Effector memory CD8-positive, alpha-beta T cell (primary cell): ENCODE results near the gene PRDM11.
"Not testable (repeated sequence)": the region's sequence is repeated elsewhere in the genome, so short reads cannot be mapped to it uniquely, and the experiment has no call there.

Experiments used
- ATAC-seq: fragments of 150-1000 bp; cut with Tn5 transposase; replicated peaks from 2 replicates; pipeline ENCODE4 v1.10.0; 2021; ENCODE audit warnings: mild to moderate bottlenecking, moderate library complexity
- DNase-seq, 3 experiments: peaks; one replicate each; pipeline ENCODE4 v3.0.0; 2021
- H3K27ac Mint-ChIP-seq, 2 donors: one replicate each; pipeline ENCODE4 v1.8.0; 2022; ENCODE audit warnings: mild to moderate bottlenecking in 2 of 2, mixed read lengths in 2 of 2, moderate library complexity in 2 of 2
- H3K27me3 Mint-ChIP-seq, 2 donors: one replicate each; pipeline ENCODE4 v1.8.0; 2022; ENCODE audit warnings: mixed read lengths in 2 of 2
- H3K36me3 Mint-ChIP-seq: one replicate; pipeline ENCODE4 v1.8.0; 2022; ENCODE audit warnings: mild to moderate bottlenecking, moderate library complexity, mixed read lengths; ENCODE audit not compliant: insufficient read depth
- H3K4me1 Mint-ChIP-seq, 2 donors: one replicate each; pipeline ENCODE4 v1.8.0; 2022; ENCODE audit warnings: low read depth in 2 of 2, mixed read lengths in 2 of 2
- H3K4me3 Mint-ChIP-seq, 2 donors: one replicate each; pipeline ENCODE4 v1.8.0; 2022; ENCODE audit warnings: mild to moderate bottlenecking in 2 of 2, mixed read lengths in 2 of 2, moderate library complexity in 2 of 2
- H3K9me3 Mint-ChIP-seq, 2 donors: one replicate each; pipeline ENCODE4 v1.8.0; 2022; ENCODE audit warnings: mixed read lengths in 2 of 2

Gene PRDM11

GRCh38 chr11:45237711-45238315 is 91.4 kb downstream of the PRDM11 start:
- Mint-ChIP-seq H3K36me3 (peaks cover 4% of the 10 kb centered on the region), H3K4me1 (peaks cover 4 to 7% of the 10 kb centered on the region in 2 donors), H3K27ac (no peak overlapping the region), H3K9me3 (no peaks in the 10 kb centered on the region), H3K4me3 (no peak overlapping the region), H3K27me3 (peaks cover 24 to 59% of the 10 kb centered on the region in 2 donors)
- ATAC-seq (no peak), DNase-seq (no peak)

DNA sequence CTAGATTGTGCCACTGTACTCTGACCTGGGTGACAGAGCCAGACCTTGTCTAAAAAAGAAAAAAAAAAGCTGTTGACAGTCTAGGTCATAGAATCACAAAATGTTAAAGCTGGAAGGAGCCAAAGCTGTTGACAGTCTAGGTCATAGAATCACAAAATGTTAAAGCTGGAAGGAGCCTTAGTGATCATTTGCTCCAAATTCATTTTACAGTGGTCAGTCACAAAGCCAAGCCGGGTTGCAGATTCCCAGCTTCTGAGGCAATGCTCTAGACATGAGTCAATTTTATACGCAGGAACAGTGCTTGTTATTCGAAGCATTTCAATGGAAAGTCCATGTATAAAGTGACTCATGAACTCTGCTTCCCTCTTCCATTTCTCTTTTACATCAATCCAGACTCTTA is 92.3 kb downstream of the PRDM11 start:
- no peaks in the 10 kb centered on the region for H3K9me3 Mint-ChIP-seq
- peaks cover 0 to 3% of the 10 kb centered on the region in 2 donors for H3K4me1 Mint-ChIP-seq
- H3K27me3 Mint-ChIP-seq = peaks cover 24 to 59% of the 10 kb centered on the region in 2 donors
- H3K4me3 Mint-ChIP-seq = no peak overlapping the region
- no peak for DNase-seq
- H3K27ac Mint-ChIP-seq = no peak overlapping the region
- H3K36me3 Mint-ChIP-seq = peaks cover 4% of the 10 kb centered on the region
- no peak for ATAC-seq

GRCh38 chr11:45239733-45240132 is 93.3 kb downstream of the PRDM11 start:
- Mint-ChIP-seq H3K4me3 (no peak overlapping the region), H3K36me3 (peaks cover 4% of the 10 kb centered on the region), H3K27ac (no peak overlapping the region), H3K9me3 (no peaks in the 10 kb centered on the region), H3K27me3 (peaks cover 24 to 54% of the 10 kb centered on the region in 2 donors), H3K4me1 (no peaks in the 10 kb centered on the region)
- DNase-seq = no peak
- ATAC-seq = no peak

GRCh38 chr11:45243967-45244366 is 97.5 kb downstream of the PRDM11 start:
- no peaks in the 10 kb centered on the region for H3K36me3 Mint-ChIP-seq
- no peaks in the 10 kb centered on the region for H3K9me3 Mint-ChIP-seq
- H3K27ac Mint-ChIP-seq = no peak overlapping the region
- no peaks in the 10 kb centered on the region for H3K4me1 Mint-ChIP-seq
- peaks cover 9 to 42% of the 10 kb centered on the region in 2 donors for H3K27me3 Mint-ChIP-seq
- no peak overlapping the region for H3K4me3 Mint-ChIP-seq
- DNase-seq (no peak), ATAC-seq (no peak)

DNA sequence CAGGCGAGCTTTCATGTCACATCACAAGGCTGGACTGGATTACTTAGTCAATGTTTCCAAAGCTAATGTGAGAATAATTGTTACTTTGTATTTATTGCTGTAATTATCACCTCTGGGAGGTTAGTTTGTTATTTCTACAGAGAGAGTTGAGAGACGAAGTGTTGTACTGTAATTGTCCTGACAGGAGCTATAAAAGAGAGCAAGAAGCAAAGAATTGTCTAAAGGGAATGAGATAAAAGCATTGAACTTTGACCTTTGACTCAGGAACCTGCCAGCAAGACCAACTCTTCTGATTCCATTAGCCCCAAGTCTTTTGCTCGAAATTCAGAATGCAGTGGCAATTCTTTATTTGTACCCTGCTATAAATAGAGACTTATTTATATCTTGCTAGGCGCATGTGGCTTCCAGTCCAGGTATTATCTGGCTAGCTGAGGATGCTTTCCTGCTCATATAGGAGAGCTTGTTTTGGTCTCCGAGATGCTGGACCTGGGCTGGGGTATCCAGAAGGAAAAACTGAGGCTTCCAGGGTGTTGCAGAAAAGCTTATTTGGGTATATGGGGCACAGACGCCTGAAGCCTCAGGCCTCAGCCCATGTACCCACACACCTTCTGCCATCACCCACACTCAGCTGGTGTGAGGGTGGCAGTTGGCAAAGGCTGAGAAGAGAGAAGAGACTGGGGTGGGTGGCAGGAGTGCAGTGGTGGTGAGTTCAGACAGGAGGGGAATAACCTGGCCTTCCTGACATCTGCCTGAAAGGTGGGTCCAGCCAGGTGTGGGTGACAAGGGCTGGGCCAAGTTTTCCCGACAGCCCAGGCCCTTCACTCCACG is 99.0 kb downstream of the PRDM11 start:
- ATAC-seq (no peak), DNase-seq (no peak)
- Mint-ChIP-seq H3K27me3 (peaks cover 18 to 46% of the 10 kb centered on the region in 2 donors), H3K27ac (no peak overlapping the region), H3K36me3 (no peaks in the 10 kb centered on the region), H3K9me3 (no peaks in the 10 kb centered on the region), H3K4me3 (no peak overlapping the region), H3K4me1 (no peaks in the 10 kb centered on the region)

- Mint-ChIP-seq H3K9me3 (no peaks in the 10 kb centered on the region), H3K27me3 (peaks cover 22 to 53% of the 10 kb centered on the region in 2 donors), H3K36me3 (no peaks in the 10 kb centered on the region), H3K4me1 (no peaks in the 10 kb centered on the region), H3K4me3 (no peak overlapping the region), H3K27ac (no peak overlapping the region)
- ATAC-seq = no peak
- no peak for DNase-seq
Observed at GRCh38 chr11:45246241-45246640, 99.8 kb downstream of the PRDM11 start.

GRCh38 chr11:45247433-45247832 is 101.0 kb downstream of the PRDM11 start:
- DNase-seq (no peak), ATAC-seq (no peak)
- Mint-ChIP-seq H3K27ac (no peak overlapping the region), H3K4me3 (no peak overlapping the region), H3K9me3 (no peaks in the 10 kb centered on the region), H3K4me1 (no peaks in the 10 kb centered on the region), H3K36me3 (no peaks in the 10 kb centered on the region), H3K27me3 (peaks cover 22 to 64% of the 10 kb centered on the region in 2 donors)

DNA sequence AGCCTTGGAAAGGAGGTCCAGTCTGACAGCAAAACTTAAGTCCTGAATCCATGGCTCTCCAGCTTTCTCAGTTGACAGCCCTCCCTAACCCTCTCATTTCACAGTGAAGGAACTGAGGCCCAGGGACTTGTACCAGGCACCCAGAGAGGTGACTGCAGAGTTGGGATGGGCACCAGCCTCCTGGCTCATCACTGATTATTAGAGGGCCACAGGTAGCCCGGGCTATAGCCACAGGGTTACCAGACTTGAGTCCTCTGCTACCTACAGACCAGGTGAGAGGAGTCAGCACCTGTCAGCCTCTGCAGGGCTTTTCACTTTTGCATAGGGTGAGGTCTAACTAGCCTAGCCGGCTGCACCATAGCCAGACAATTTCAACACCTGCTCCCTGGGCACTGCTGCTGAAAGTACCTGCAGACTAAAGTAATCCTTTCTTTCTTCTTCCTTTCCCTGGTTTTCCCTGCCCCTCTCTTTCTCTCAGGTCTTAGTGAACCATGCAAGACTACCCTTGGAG is 102.1 kb downstream of the PRDM11 start:
- no peak for ATAC-seq
- no peaks in the 10 kb centered on the region for H3K9me3 Mint-ChIP-seq
- peak overlapping the region in 1 of 2 donors; percentile 46 for H3K27ac Mint-ChIP-seq
- no peaks in the 10 kb centered on the region for H3K4me1 Mint-ChIP-seq
- H3K27me3 Mint-ChIP-seq = peaks cover 22 to 74% of the 10 kb centered on the region in 2 donors
- no peak for DNase-seq
- no peak overlapping the region for H3K4me3 Mint-ChIP-seq
- H3K36me3 Mint-ChIP-seq = no peaks in the 10 kb centered on the region

DNA sequence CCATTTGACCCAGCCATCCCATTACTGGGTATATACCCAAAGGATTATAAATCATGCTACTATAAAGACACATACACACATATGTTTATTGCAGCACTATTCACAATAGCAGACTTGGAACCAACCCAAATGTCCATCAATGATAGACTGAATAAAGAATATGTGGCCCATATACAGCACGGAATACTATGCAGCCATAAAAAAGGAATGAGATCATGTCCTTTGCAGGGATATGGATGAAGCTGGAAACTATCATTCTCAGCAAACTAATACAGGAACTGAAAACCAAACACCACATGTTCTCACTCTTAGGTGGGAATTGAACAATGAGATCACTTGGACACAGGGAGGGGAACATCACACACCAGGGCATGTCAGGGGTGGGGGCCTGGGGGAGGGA is 102.9 kb downstream of the PRDM11 start:
- H3K4me3 Mint-ChIP-seq, ATAC-seq: not testable (repeated sequence)

DNA sequence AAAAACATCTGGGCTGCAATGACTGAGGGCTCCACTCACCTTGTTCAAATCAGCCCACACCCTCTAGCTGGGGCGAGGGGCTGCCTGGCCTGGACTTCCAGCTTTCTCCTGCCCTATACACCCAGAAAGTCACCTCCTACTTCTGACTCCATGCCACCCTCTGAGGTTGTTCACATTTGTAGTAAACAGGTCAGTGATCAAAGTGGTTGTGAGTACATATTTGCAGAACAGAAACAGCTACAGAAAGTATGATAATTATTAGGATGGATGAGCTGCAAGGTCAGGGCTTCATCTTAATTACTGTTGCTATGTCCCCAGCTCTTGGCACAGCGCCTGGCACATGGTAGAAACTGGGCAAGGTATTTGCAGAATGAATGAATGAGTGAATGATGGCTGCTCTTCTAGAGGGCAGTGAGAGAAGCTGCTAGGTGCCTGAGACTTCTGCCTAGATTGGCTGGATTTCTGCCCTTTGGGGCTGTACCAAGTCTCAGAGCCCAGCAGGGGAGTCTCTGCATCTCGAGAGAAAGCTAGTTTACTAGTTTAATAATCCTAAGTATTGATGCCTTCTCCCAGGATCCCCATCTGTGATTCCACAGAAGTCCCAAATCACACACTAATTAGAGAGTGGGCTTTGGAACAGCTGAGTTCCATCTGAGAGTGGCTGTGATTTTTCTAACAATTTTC is 103.7 kb downstream of the PRDM11 start:
- DNase-seq = no peak
- H3K36me3 Mint-ChIP-seq = no peaks in the 10 kb centered on the region
- H3K4me1 Mint-ChIP-seq = no peaks in the 10 kb centered on the region
- H3K4me3 Mint-ChIP-seq = no peak overlapping the region
- no peak for ATAC-seq
- no peak overlapping the region for H3K27ac Mint-ChIP-seq
- no peaks in the 10 kb centered on the region for H3K9me3 Mint-ChIP-seq
- H3K27me3 Mint-ChIP-seq = peaks cover 22 to 85% of the 10 kb centered on the region in 2 donors

More for the DNA sequence above, 102.9 kb downstream of the PRDM11 start:
- DNase-seq, H3K4me1 Mint-ChIP-seq, H3K36me3 Mint-ChIP-seq, H3K9me3 Mint-ChIP-seq: not testable (repeated sequence)
- Mint-ChIP-seq H3K27ac (peak overlapping the region in 1 of 2 donors; percentile 46), H3K27me3 (peaks cover 22 to 83% of the 10 kb centered on the region in 2 donors)

DNA sequence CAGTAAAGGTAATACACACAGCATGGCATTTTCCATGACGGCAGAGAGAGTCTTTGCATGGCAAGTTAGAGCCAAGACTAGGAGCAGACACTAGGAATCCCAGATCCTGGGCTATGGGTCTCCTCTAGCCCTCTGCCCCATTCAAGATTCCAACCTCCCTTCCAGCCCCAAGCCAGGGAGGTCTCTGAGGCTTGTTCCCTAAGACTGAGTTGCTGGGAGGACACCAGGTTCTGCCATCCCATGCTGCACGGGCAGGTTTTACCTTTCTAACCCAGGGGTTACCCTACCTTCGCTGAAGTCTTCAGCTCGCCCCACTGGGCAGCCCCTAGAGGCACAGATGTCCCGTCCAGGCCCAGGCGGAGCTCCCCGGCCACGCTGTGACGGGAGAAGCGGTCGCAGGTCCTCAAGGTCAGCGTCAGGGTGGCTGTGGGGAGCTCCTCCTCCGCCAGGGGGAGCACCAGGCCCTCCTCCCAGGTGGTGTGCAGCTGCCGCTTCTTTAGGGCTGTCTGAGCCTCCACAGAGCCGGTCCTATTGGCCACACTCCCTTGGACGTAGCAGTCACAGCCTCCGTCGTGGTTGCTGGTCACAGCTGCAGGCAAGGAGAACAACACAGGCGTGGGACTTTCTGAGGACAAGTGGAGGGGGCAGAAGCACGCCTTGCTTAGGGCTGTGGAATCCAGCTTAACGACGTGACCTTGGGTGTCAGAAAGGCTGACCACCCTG is 105.9 kb downstream of the PRDM11 start:
- Mint-ChIP-seq H3K36me3 (no peaks in the 10 kb centered on the region), H3K4me3 (no peak overlapping the region), H3K9me3 (no peaks in the 10 kb centered on the region), H3K4me1 (no peaks in the 10 kb centered on the region), H3K27me3 (peaks cover 30 to 85% of the 10 kb centered on the region in 2 donors), H3K27ac (no peak overlapping the region)
- ATAC-seq (no peak), DNase-seq (peak in 1 of 3 experiments; percentile 6)

- H3K27ac Mint-ChIP-seq = no peak overlapping the region
- H3K4me1 Mint-ChIP-seq = no peaks in the 10 kb centered on the region
- H3K27me3 Mint-ChIP-seq = peaks cover 33 to 88% of the 10 kb centered on the region in 2 donors
- no peak overlapping the region for H3K4me3 Mint-ChIP-seq
- no peak for ATAC-seq
- DNase-seq = no peak
- H3K36me3 Mint-ChIP-seq = no peaks in the 10 kb centered on the region
- no peaks in the 10 kb centered on the region for H3K9me3 Mint-ChIP-seq
Observed at GRCh38 chr11:45252877-45253276, 106.4 kb downstream of the PRDM11 start.

DNA sequence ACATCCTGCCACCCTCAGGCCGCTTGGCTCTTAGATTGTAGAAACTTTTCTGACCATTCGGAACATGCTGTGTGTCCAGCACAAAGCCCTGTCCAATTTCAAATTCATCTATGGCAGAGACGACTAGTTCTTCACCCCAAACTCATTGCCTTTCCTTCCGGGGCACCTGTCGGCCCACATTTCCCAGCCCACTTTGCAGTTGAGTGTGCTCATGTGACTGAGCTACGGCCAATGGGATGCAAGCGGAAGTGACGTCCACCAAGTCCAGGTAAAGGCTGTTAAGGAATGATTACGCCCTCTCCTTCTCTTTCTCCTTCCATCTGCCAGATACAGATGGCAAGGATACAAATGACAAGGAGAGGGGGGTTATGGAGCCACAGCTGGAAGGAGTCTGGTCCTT is 107.2 kb downstream of the PRDM11 start:
- Mint-ChIP-seq H3K4me1 (no peaks in the 10 kb centered on the region), H3K4me3 (no peak overlapping the region), H3K9me3 (no peaks in the 10 kb centered on the region), H3K27ac (no peak overlapping the region), H3K27me3 (peaks cover 41 to 95% of the 10 kb centered on the region in 2 donors), H3K36me3 (no peaks in the 10 kb centered on the region)
- DNase-seq = no peak
- no peak for ATAC-seq
